Kidney glomerular epithelial cell (primary cell): ENCODE measurements around the gene GHRL.
"Not testable (repeated sequence)": the region's sequence is repeated elsewhere in the genome, so short reads cannot be mapped to it uniquely, and the experiment has no call there.

Experiments used
- DNase-seq: peaks from one replicate; lab custom pipeline; 2025; lab: John Stamatoyannopoulos, UW

GHRL gene

GRCh38 chr3:10298064-10298463 lies 5.3 kb upstream of the GHRL start:
- DNase-seq = not testable (repeated sequence)

DNA sequence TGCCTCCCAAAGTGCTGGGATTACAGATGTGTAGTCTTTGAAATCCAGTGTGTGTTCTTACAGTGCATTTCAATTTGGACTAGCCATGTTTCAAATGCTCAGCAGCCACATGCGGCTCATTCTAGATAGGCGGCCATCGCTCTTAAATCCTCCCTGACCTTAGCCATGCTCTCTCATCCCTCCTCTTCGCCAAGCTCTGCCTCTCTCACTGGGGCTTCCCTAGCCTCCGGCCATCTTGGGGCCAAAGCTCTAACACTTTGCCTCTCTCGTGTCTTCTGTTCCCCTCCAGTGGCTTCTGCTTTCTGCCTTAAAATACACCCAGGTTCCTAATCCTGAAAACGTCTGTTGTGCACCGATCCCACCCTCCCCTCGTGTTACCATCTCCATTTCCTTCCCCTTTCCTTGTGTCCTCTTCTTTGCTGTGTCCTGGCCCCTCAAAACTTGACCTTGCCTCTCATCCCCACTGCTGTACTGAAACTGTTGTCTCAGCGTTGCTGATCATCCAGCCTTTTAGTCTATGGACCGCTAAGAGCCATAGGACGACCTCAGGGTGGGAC lies 1.4 kb upstream of the GHRL start:
- no peak for DNase-seq

- no peak for DNase-seq
Measured at GRCh38 chr3:10291641-10292040, 1.1 kb downstream of the GHRL start.

GRCh38 chr3:10290481-10291176 lies 2.1 kb downstream of the GHRL start:
- no peak for DNase-seq

- no peak for DNase-seq
Measured at GRCh38 chr3:10289787-10290355, 2.9 kb downstream of the GHRL start.

- no peak for DNase-seq
Measured at GRCh38 chr3:10289077-10289476, 3.7 kb downstream of the GHRL start.

GRCh38 chr3:10288575-10288960 lies 4.2 kb downstream of the GHRL start:
- no peak for DNase-seq

- DNase-seq = no peak
Measured at GRCh38 chr3:10287936-10288574, 4.7 kb downstream of the GHRL start.

DNA sequence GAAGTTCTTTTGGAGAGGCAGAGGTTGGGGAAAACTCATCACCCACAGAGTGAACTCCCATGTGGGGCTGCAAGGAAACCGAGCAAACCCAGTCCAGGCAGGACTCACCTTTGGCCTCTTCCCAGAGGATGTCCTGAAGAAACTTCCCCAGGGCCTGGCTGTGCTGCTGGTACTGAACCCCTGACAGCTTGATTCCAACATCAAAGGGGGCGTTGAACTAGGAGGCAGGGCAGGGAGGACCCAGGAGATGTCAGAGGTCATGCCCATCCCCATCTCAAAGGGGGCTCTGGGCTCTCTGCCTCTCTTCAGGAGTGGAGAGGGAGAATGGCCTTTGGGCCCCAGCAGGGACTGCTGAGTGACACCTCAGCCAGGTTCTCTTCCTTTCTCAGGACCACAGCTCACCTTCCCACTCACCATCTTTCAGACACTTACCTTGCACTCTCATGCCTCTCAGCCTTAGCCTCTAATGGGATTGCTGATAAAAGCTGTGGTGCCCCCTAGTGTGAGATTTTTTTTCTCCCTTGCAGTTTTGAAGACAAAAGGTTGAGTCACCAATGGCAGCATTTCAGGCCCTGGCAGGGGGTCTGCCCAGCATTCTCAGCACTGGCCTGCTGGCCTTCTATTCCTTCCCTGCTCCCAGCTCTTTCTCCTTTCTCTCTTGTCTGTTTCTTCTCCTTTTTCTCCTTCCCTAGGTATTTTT lies 6.0 kb downstream of the GHRL start:
- peak; percentile 88 for DNase-seq

GRCh38 chr3:10286133-10286524 lies 6.6 kb downstream of the GHRL start:
- no peak for DNase-seq

- peak; percentile 89 for DNase-seq
Measured at GRCh38 chr3:10285272-10286132, 7.2 kb downstream of the GHRL start.

GRCh38 chr3:10284496-10284895 lies 8.3 kb downstream of the GHRL start:
- DNase-seq = no peak

GRCh38 chr3:10283638-10284037 lies 9.1 kb downstream of the GHRL start:
- DNase-seq = no peak

DNA sequence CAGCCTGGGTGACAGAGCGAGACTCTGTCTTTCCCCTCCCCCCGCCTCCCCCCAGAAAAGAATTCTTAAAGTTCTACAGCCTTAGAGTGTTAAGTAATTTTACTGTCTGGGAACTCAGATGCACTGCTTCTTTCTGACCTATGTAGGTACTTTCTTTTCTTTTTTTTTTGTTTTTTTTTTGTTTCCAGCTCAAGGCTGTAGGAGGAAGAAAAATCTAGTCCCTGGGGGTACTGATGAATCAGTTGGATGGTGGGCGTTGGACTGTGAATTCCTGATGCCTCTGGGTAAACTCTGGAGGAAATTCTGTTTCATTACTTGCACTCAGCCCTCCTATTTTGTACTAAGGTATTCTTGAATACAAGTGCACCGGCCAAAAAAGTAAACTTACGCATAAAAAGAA lies 10.8 kb downstream of the GHRL start:
- DNase-seq = peak; percentile 33

DNA sequence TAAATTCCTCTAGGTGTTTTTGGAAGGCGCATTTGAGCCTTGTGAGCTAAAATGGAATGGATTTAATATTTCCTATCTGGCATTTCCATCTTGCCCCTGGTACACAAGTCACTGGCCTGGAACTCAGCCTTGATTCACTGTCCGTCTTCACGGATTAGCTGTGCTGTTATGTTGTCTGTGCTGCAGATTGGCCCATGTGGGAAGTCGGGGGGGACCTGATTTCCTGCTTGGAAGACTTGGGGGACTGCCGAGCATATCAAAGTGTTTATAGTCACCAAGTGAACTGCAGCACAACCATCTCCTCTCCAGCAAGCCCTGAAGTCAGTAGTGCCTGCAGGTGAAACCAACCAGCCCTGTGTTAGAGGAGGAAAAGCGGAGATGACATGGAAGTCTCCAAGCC lies 12.2 kb downstream of the GHRL start:
- DNase-seq = no peak

DNA sequence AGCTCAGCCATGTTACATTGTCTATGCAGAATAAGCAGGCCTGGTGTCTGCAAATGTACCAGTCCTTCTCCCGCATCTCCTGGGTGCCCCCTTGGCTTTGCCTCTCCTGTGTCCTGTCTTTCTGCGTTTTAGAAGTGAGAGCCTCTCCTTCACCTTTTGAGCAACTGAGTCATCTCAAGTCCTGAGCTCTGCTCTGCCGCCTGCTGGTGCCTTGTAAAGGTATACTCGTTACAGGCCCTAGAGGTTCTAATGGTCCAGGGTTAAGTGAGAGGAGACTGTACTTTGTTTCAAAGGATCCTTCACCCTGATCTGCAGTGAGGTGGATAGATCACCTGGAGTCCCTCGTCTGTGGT lies 12.6 kb downstream of the GHRL start:
- no peak for DNase-seq

DNA sequence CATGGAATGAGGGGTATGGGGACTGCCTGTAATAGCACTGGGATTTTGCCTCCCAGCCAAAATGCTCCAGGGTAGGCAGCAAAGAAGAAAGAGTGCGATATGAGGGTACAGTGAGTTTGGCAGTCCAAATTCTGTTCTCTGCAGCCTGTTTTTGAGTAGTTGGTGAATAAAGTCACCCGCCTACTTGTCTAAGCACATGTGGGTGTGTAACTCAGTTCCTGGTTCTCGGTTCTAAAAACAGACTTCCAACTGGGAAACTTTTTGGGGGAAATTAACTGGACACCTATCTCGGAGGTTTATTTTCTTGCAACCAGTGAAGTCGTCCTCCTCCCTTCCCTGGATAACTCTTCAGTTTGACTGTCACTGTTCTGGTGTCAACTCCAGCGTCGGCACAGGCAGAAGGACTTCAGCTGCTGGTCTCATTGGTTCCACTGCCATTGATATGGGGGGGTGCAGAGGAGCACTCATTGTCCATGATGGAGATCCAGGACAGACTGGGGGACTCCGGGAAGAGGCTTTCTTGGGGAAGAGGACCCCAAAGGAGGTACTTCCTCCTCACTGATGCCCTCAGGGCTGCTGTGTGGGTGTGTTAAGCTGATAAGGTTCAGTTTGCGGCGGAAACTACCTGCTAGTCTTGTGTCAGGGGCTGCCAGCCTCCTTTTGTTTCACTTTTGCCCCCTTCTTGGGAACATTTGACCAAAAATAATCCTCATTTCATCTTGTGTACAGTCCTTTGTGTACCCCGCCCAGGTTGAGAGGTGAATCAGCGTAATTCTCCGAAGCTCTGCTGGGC lies 13.2 kb downstream of the GHRL start:
- no peak for DNase-seq

- DNase-seq = no peak
Measured at GRCh38 chr3:10278501-10278900, 14.2 kb downstream of the GHRL start.

- DNase-seq = no peak
Measured at GRCh38 chr3:10277115-10277625, 15.6 kb downstream of the GHRL start.

GRCh38 chr3:10274601-10275000 lies 18.1 kb downstream of the GHRL start:
- DNase-seq = no peak
